ENCODE measurements around the gene C2orf42.
"Not testable (repeated sequence)": the region's sequence is repeated elsewhere in the genome, so short reads cannot be mapped to it uniquely, and the experiment has no call there.

C2orf42 gene

GRCh38 chr2:70148211-70148760 lies 42.5 kb downstream of the C2orf42 start:
- not testable (repeated sequence) for H3K79me2 ChIP-seq (ENCODE audit: insufficient read depth, low read length); H3F3A ChIP-seq (ENCODE audit: low read depth); H3K9ac ChIP-seq (ENCODE audit: low read depth, low read length, poor library complexity, severe bottlenecking); H3K9me2 ChIP-seq (replicated peaks; ENCODE audit: low read depth, low read length); H3K4me2 ChIP-seq (ENCODE audit: low read depth, low read length, poor library complexity, severe bottlenecking); H3K27me3 ChIP-seq (ENCODE audit: insufficient read depth, low read length, poor library complexity, severe bottlenecking); H3K9me3 ChIP-seq (ENCODE audit: insufficient read depth, low read depth, low read length); H4K20me1 ChIP-seq (ENCODE audit: insufficient read depth, low read length, poor library complexity, severe bottlenecking); H3K36me3 ChIP-seq (ENCODE audit: insufficient read depth, low read length); H2AFZ ChIP-seq (ENCODE audit: low read length); H3K4me3 ChIP-seq (ENCODE audit: low read length, poor library complexity, severe bottlenecking); H3K4me1 ChIP-seq (ENCODE audit: insufficient read depth, low read length, poor library complexity, severe bottlenecking)

- Histone ChIP-seq H3K4me1 (ENCODE audit: insufficient read depth, low read length, poor library complexity, severe bottlenecking) (peaks cover 18% of the 10 kb centered on the region), H3K79me2 (ENCODE audit: insufficient read depth, low read length) (peaks cover 12% of the 10 kb centered on the region), H2AFZ (ENCODE audit: low read length) (no peak overlapping the region), H3F3A (ENCODE audit: low read depth) (no peaks in the 10 kb centered on the region), H3K9me2 (replicated peaks; ENCODE audit: low read depth, low read length) (no peaks in the 10 kb centered on the region), H3K9ac (ENCODE audit: low read depth, low read length, poor library complexity, severe bottlenecking) (no peak overlapping the region), H3K36me3 (ENCODE audit: insufficient read depth, low read length) (no peaks in the 10 kb centered on the region), H3K4me2 (ENCODE audit: low read depth, low read length, poor library complexity, severe bottlenecking) (no peak overlapping the region), H4K20me1 (ENCODE audit: insufficient read depth, low read length, poor library complexity, severe bottlenecking) (no peaks in the 10 kb centered on the region), H3K27me3 (ENCODE audit: insufficient read depth, low read length, poor library complexity, severe bottlenecking) (no peaks in the 10 kb centered on the region), H3K4me3 (ENCODE audit: low read length, poor library complexity, severe bottlenecking) (no peak overlapping the region), H3K9me3 (ENCODE audit: insufficient read depth, low read depth, low read length) (no peaks in the 10 kb centered on the region)
- no peak for TF ChIP-seq CTCF (conservative IDR thresholded peaks at IDR 0.05; ENCODE audit: low read length)
- TF ChIP-seq EZH2phosphoT487 (IDR thresholded peaks at IDR 0.05; ENCODE audit: borderline replicate concordance): no peak
Measured at GRCh38 chr2:70145851-70146739, 44.7 kb downstream of the C2orf42 start.

GRCh38 chr2:70145144-70145490 lies 45.7 kb downstream of the C2orf42 start:
- Histone ChIP-seq H2AFZ (ENCODE audit: low read length) (no peak overlapping the region), H3K9me2 (replicated peaks; ENCODE audit: low read depth, low read length) (no peaks in the 10 kb centered on the region), H3K36me3 (ENCODE audit: insufficient read depth, low read length) (no peaks in the 10 kb centered on the region), H3K4me2 (ENCODE audit: low read depth, low read length, poor library complexity, severe bottlenecking) (no peak overlapping the region), H3K4me1 (ENCODE audit: insufficient read depth, low read length, poor library complexity, severe bottlenecking) (peaks cover 24% of the 10 kb centered on the region), H3K9ac (ENCODE audit: low read depth, low read length, poor library complexity, severe bottlenecking) (no peak overlapping the region), H3K4me3 (ENCODE audit: low read length, poor library complexity, severe bottlenecking) (no peak overlapping the region), H3K9me3 (ENCODE audit: insufficient read depth, low read depth, low read length) (no peaks in the 10 kb centered on the region), H3K79me2 (ENCODE audit: insufficient read depth, low read length) (peaks cover 13% of the 10 kb centered on the region), H3F3A (ENCODE audit: low read depth) (no peaks in the 10 kb centered on the region), H4K20me1 (ENCODE audit: insufficient read depth, low read length, poor library complexity, severe bottlenecking) (no peaks in the 10 kb centered on the region), H3K27me3 (ENCODE audit: insufficient read depth, low read length, poor library complexity, severe bottlenecking) (no peaks in the 10 kb centered on the region)
- TF ChIP-seq EZH2phosphoT487 (IDR thresholded peaks at IDR 0.05; ENCODE audit: borderline replicate concordance) (no peak), CTCF (conservative IDR thresholded peaks at IDR 0.05; ENCODE audit: low read length) (no peak)

All from Loucy (cell line).